NCI-H226 (cell line): ENCODE measurements around the gene MXD1.

ENCODE experiments used
- DNase-seq: peaks from one replicate; pipeline ENCODE4 v3.0.0-alpha.2; 2015

MXD1 gene

DNA sequence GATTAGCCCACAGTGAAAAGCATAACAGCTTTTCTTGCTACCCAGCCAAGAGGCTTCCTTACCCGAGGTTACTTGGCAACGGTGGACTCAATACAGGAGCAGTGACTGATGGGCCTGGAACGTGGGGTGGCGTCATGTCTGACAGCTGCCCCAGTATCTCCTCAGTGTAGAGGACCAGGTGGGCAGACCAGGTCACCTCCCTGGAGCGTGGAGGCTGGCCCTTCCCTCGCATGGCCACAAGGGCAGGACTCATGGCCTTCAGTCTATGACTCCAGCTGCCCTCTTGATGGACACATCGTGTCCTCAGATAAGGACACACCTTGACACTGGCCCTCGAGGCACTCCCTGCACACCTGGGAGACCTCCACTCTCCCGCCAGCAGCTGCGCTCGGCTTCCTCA, 40.1 kb downstream of the MXD1 start:
- no peak for DNase-seq

DNA sequence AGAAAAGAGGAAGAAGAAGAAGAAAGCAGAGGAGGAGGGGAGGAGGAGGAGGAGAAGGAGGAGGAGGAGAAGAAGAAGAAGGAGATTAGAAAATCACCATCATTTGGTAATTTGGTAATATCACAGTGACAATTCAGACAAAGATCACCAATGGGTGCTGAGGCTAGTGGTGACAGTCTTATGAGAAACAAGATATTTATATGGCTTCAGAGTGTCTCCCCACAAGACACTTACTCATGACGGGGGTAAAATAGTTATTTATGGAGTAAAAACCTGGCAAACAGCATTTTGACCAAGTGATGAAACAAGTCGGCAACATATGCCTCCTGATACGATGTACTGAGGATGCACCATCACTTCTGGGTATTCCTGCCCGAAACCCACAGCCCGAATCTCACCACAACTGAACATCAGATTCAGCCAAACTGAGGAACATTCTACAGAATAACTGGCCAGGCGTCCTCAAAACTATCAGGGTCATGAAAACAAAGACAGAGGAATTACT, 41.6 kb downstream of the MXD1 start:
- DNase-seq: no peak

DNA sequence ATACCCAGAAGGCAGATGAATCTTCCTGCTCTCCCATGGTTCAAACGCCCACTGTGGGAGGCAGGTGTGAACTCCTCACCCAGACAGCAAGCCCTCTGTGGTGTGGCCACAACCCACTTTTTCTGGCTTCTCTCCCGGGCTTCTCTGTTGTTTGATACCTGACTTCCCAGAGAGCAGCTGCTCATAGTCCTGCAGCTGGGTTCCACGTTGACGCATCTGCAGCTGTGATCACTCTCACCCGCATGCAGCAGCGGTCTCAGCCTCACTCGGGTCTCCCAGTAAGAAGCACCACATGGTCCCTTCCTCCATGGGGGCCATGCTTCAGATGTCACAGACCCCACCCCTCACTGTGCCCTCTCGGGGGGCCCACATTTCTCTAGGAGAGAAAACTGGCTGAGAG, 43.1 kb downstream of the MXD1 start:
- DNase-seq: no peak

GRCh38 chr2:69958480-69958879, 43.6 kb downstream of the MXD1 start:
- DNase-seq: no peak

GRCh38 chr2:69959425-69959824, 44.5 kb downstream of the MXD1 start:
- no peak for DNase-seq

GRCh38 chr2:69960821-69961220, 45.9 kb downstream of the MXD1 start:
- DNase-seq: no peak

DNA sequence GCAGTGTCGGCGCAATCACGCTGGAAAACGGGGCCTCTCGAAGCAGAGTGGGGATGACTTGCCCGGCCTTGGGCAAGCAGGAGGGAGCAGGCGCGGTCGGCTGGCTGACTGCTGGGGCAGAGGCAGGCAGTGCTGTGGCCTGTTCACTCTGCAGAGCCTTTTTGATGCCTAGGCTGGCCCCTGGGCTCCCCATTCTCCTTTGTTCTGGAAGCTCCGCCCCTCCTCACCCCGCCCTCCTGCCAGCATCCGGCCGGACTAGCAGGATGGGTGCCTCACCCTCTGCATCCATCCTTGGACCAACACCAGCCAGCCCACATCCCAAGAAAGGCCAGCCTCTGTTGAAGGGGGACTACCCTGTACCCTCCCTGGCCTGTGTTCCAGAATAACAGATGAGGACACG, 46.6 kb downstream of the MXD1 start, which contains the start of gene ASPRV1:
Gene ASPRV1, minus strand, starts transcription at position 136 of the 400 bp plus-strand sequence. CDS start 195 bp downstream, outside the sequence.
- DNase-seq: no peak

GRCh38 chr2:69962986-69963730, 48.2 kb downstream of the MXD1 start:
- no peak for DNase-seq

- DNase-seq: no peak
Observed at GRCh38 chr2:69964353-69964841, 49.5 kb downstream of the MXD1 start.

DNA sequence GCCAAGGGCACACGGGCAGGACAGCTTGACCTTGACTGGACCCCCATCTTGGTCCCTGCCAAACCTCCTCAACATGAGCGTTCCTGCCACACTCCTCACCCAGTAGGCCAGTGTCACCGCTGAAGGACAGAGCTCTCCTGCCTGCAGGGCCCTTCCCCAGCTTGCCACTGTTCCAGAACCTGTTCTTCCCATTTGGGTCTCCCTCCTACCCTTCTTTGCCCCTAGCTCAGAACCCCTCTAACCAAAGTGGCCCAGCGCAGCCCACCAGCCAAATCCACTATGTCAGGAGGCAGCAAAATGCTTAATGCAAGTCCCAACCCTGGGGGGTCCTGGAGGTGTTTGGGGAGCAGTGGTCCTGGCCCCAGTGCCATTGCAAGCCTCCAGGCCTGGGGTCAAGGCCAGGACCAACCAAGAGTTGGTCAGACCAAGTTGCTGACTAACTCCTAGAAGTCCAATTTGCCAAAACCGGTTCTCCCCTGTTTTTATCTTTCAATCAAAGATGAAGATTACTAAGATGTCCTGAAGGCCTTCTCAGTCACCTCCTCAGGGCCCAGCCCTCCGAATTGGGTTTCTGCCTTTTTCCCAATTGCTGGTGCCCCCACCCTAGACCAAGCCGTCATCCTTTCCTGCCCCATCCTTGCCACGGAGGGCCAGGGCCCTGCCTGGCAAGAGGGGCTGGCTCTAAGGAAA, 51.0 kb downstream of the MXD1 start:
- no peak for DNase-seq

- DNase-seq: no peak
Observed at GRCh38 chr2:69966496-69966895, 51.6 kb downstream of the MXD1 start.

- DNase-seq: no peak
Observed at GRCh38 chr2:69968609-69969008, 53.7 kb downstream of the MXD1 start.

DNA sequence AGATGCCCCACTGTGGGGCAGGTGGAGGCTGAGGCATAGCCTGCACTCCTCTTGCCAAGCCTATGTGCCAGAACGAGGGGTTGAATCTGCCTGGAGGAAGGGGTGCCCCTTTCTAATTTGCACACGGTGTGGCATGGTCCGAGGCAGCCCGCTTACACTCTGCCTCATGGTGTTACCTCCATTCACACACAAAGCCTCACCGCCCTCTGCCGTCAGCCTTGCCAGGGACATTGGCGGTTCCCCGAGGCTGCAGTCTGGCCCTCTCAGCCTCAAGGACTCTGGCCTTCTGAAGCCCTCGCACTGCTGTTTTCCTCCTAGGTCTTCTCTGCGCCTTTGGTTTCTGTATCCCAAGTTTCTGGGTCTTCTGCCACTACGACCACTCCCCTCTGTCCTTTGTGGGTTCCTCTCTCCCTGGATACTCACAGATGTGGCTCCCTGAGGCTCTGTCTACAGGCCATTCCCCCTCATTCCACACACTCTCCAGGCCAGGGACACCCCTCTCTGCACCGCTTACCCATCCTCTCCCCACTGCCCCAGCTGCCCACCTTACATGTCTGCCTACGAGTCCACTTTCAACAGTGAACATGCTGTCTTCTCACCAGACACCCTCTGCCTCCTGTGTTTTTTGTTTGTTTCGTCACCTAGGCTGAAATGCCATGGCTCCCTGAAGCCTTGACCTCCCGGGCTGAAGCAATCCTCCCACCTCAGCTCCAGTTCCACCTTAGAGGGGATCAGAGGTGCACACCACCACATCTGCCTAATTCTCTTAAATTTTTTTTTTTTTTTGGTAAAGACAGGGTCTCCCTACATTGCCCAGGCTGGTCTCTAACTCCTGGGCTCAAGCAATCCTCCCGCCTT, 54.4 kb downstream of the MXD1 start:
- no peak for DNase-seq

GRCh38 chr2:69969991-69970390, 55.1 kb downstream of the MXD1 start:
- DNase-seq: no peak

DNA sequence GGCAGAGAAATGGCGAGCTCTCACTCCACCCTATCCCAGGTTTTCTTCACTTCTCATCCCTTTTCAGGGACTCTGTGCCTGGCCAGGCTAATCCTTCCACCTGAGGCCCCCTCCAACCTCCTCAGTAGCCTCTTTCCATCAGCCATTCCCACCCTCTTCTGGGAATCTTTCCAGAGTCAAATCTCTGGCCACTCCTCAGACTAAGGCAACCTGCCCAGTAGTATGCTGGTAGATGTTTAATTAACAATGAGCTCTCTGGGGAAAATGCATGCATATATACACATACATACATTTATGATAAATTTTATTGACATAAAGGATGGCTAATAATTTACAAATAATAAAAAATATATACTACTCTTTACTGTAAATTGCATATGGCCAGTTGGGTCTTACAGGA, 57.9 kb downstream of the MXD1 start:
- no peak for DNase-seq

- DNase-seq: peak; percentile 56
Observed at GRCh38 chr2:69973335-69973735, 58.4 kb downstream of the MXD1 start.

- no peak for DNase-seq
Observed at GRCh38 chr2:69975136-69975852, 60.4 kb downstream of the MXD1 start.

DNA sequence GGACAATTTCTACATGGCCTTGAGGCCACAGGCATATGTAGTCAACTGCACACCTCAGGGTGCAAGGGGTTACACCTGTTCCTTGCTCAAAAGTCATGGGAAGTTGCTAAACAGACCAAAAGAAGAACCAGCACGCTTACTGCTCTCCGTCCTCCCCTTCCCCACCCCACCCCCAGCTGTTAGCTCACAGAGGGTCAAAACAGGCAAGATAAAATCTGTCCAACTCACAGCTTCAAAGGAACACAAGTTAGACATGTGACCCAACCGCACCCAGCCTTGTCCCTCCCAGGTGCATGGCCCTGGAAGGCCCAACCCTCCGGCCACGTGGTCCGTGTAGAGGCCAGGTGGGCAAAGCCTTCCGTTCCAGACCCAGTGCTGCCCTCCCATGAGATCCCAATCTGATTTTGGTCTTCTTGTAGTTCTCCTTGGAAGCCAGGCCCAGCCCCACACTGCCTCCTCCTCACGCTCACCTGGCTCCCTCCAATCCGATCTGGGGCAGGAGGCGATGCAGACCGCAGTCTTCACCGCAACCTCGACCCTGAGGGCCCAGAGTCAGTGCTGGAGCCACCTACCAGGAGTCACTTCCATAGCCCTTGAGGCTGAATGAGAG, 61.0 kb downstream of the MXD1 start:
- no peak for DNase-seq

- no peak for DNase-seq
Observed at GRCh38 chr2:69977186-69977585, 62.3 kb downstream of the MXD1 start.

- DNase-seq: no peak
Observed at GRCh38 chr2:69977906-69978482, 63.1 kb downstream of the MXD1 start.
